ENCODE measurements around the gene FBXO33.

The FBXO33 gene

GRCh38 chr14:39395555-39396254 is 36.5 kb downstream of the FBXO33 start:
- H4K20me1 ChIP-seq (ENCODE audit: insufficient read depth) = no peaks in the 10 kb centered on the region
- TF ChIP-seq CTCF (conservative IDR thresholded peaks at IDR 0.05; ENCODE audit: low read depth, low read length) = no peak
- no peak overlapping the region for H3K4me2 ChIP-seq
- H3K79me2 ChIP-seq (ENCODE audit: insufficient read depth, low read depth) = no peaks in the 10 kb centered on the region
- H3K4me1 ChIP-seq (ENCODE audit: low read depth, poor library complexity, severe bottlenecking) = peaks cover 43% of the 10 kb centered on the region
- H3K27ac ChIP-seq = no peak overlapping the region
- H3K4me3 ChIP-seq (IDR thresholded peaks at IDR 0.05; ENCODE audit: insufficient read depth, low read depth, low read length) = no peak overlapping the region
- H2AFZ ChIP-seq (ENCODE audit: low read depth) = no peak overlapping the region
- no peaks in the 10 kb centered on the region for H3K36me3 ChIP-seq (ENCODE audit: insufficient read depth)
- H3K9ac ChIP-seq = no peak overlapping the region
- H3K27me3 ChIP-seq (ENCODE audit: insufficient read depth, low read depth) = no peaks in the 10 kb centered on the region

- Histone ChIP-seq H3K79me2 (ENCODE audit: insufficient read depth, low read depth) (no peaks in the 10 kb centered on the region), H3K4me1 (ENCODE audit: low read depth, poor library complexity, severe bottlenecking) (peaks cover 28% of the 10 kb centered on the region), H3K27me3 (ENCODE audit: insufficient read depth, low read depth) (no peaks in the 10 kb centered on the region), H3K4me2 (no peak overlapping the region), H3K4me3 (IDR thresholded peaks at IDR 0.05; ENCODE audit: insufficient read depth, low read depth, low read length) (no peak overlapping the region), H2AFZ (ENCODE audit: low read depth) (no peak overlapping the region), H3K9ac (no peak overlapping the region), H3K27ac (no peak overlapping the region), H3K36me3 (ENCODE audit: insufficient read depth) (no peaks in the 10 kb centered on the region), H4K20me1 (ENCODE audit: insufficient read depth) (no peaks in the 10 kb centered on the region)
- no peak for TF ChIP-seq CTCF (conservative IDR thresholded peaks at IDR 0.05; ENCODE audit: low read depth, low read length)
These were observed 38.9 kb downstream of the FBXO33 start for GRCh38 chr14:39393289-39393688.

DNA sequence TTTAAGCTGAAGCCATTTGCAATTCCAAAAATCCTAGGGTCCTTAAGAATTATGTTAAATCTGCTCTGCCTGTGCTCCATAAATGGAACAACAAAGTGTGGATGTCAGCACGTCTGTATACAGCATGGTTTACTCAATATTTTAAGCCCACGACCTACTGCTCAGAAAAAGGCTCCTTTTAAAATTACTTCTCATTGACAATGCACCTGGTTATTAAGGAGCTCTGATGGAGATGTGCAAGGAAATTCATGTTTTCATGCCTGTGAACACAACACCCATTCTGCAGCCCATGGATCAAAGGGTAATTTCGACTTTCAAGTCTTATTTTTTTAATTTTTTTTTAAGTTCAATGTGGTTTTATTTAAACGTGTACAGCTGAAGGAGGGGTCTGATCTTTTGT is 48.1 kb downstream of the FBXO33 start:
- Histone ChIP-seq H3K27me3 (ENCODE audit: insufficient read depth, low read depth) (no peaks in the 10 kb centered on the region), H3K9ac (no peak overlapping the region), H3K36me3 (ENCODE audit: insufficient read depth) (no peaks in the 10 kb centered on the region), H4K20me1 (ENCODE audit: insufficient read depth) (no peaks in the 10 kb centered on the region), H3K4me1 (ENCODE audit: low read depth, poor library complexity, severe bottlenecking) (peaks cover 12% of the 10 kb centered on the region), H3K79me2 (ENCODE audit: insufficient read depth, low read depth) (no peaks in the 10 kb centered on the region), H3K4me3 (IDR thresholded peaks at IDR 0.05; ENCODE audit: insufficient read depth, low read depth, low read length) (no peak overlapping the region), H3K27ac (no peak overlapping the region), H2AFZ (ENCODE audit: low read depth) (no peak overlapping the region), H3K4me2 (no peak overlapping the region)
- no peak for TF ChIP-seq CTCF (conservative IDR thresholded peaks at IDR 0.05; ENCODE audit: low read depth, low read length)

- Histone ChIP-seq H3K27ac (no peak overlapping the region), H3K79me2 (ENCODE audit: insufficient read depth, low read depth) (no peaks in the 10 kb centered on the region), H3K9ac (no peak overlapping the region), H3K4me3 (IDR thresholded peaks at IDR 0.05; ENCODE audit: insufficient read depth, low read depth, low read length) (no peak overlapping the region), H2AFZ (ENCODE audit: low read depth) (no peak overlapping the region), H3K4me1 (ENCODE audit: low read depth, poor library complexity, severe bottlenecking) (peaks cover 12% of the 10 kb centered on the region), H4K20me1 (ENCODE audit: insufficient read depth) (no peaks in the 10 kb centered on the region), H3K4me2 (no peak overlapping the region), H3K27me3 (ENCODE audit: insufficient read depth, low read depth) (no peaks in the 10 kb centered on the region), H3K36me3 (ENCODE audit: insufficient read depth) (no peaks in the 10 kb centered on the region)
- no peak for TF ChIP-seq CTCF (conservative IDR thresholded peaks at IDR 0.05; ENCODE audit: low read depth, low read length)
These were observed 48.5 kb downstream of the FBXO33 start for GRCh38 chr14:39383741-39384140.
